SJSA1 (cell line): ENCODE results near the gene UBE2J2. TPM values are rescaled to one million over a fixed set of nuclear protein-coding genes. Genes with fewer than 3 reads are reported as not detected.
A peak's percentile ranks its signal among the peaks of the same experiment; 100 is the strongest.

Experiments
- DNase-seq, 2 experiments: peaks; one replicate each; pipeline ENCODE4 v3.0.0-alpha.2; 2015 to 2020; ENCODE audit warnings: low spot score in 2 of 2, low read depth in 1 of 2
- H3K27ac ChIP-seq: fragments of 250-450 bp; sonication (Bioruptor Pico); 2 replicates; pipeline ENCODE4 v1.5.1; 2020; ENCODE audit warnings: mild to moderate bottlenecking, moderate library complexity
- H3K27me3 ChIP-seq: fragments of 250-450 bp; sonication (Bioruptor Pico); replicated peaks from 2 replicates; pipeline ENCODE4 v1.5.1; 2020; ENCODE audit warnings: mild to moderate bottlenecking, moderate library complexity
- H3K36me3 ChIP-seq: fragments of 250-450 bp; sonication (Bioruptor Pico); 2 replicates; pipeline ENCODE4 v1.5.1; 2020; ENCODE audit warnings: mild to moderate bottlenecking
- H3K4me1 ChIP-seq: fragments of 250-450 bp; sonication (Bioruptor Pico); replicated peaks from 2 replicates; pipeline ENCODE4 v1.6.1; 2021; ENCODE audit warnings: mild to moderate bottlenecking
- H3K4me3 ChIP-seq: fragments of 250-450 bp; sonication (Bioruptor Pico); 2 replicates; pipeline ENCODE4 v1.5.1; 2020; ENCODE audit warnings: mild to moderate bottlenecking
- H3K9me3 ChIP-seq: fragments of 250-450 bp; sonication (Bioruptor Pico); replicated peaks from 2 replicates; pipeline ENCODE4 v1.5.1; 2020; ENCODE audit warnings: mild to moderate bottlenecking
- total RNA-seq: library from RNA; depleted of rRNA; stranded (reverse); fragments of >200 nt; shearing (Covaris generic); gene quantifications from 2 replicates; pipeline ENCODE4 v1.2.3, GENCODE V29; 2014

UBE2J2 gene
- total RNA-seq, 1 experiment from 2014 or later: 96.6 TPM

- Histone ChIP-seq H3K4me1 (peaks cover 68% of the 10 kb centered on the region), H3K9me3 (no peaks in the 10 kb centered on the region; the same call in 1 of the 2 replicates), H3K27me3 (no peaks in the 10 kb centered on the region), H3K4me3 (peak overlapping the region; percentile 100), H3K36me3 (peaks cover 57% of the 10 kb centered on the region), H3K27ac (peak overlapping the region; percentile 87)
- no peak for DNase-seq
Observed at GRCh38 chr1:1272341-1273208, 1.1 kb downstream of the UBE2J2 start.

- H3K9me3 ChIP-seq: no peaks in the 10 kb centered on the region; the same call in 1 of the 2 replicates
- H3K27ac ChIP-seq: peak overlapping the region; percentile 50
- no peak for DNase-seq
- H3K27me3 ChIP-seq: no peaks in the 10 kb centered on the region
- peaks cover 77% of the 10 kb centered on the region for H3K4me1 ChIP-seq
- H3K36me3 ChIP-seq: peaks cover 75% of the 10 kb centered on the region
- H3K4me3 ChIP-seq: peak overlapping the region; percentile 0; the same call in 1 of the 2 replicates
Observed at GRCh38 chr1:1270813-1271212, 2.8 kb downstream of the UBE2J2 start.

- DNase-seq: no peak
- Histone ChIP-seq H3K27me3 (no peaks in the 10 kb centered on the region), H3K9me3 (no peaks in the 10 kb centered on the region; the same call in 1 of the 2 replicates), H3K27ac (no peak overlapping the region), H3K36me3 (peaks cover 90% of the 10 kb centered on the region), H3K4me1 (peaks cover 75% of the 10 kb centered on the region), H3K4me3 (no peak overlapping the region)
Observed at GRCh38 chr1:1268284-1268682, 5.4 kb downstream of the UBE2J2 start.

- H3K27ac ChIP-seq: no peak overlapping the region
- no peak for DNase-seq
- H3K9me3 ChIP-seq: no peaks in the 10 kb centered on the region
- peaks cover 90% of the 10 kb centered on the region for H3K36me3 ChIP-seq
- H3K4me3 ChIP-seq: no peak overlapping the region
- H3K27me3 ChIP-seq: no peaks in the 10 kb centered on the region
- H3K4me1 ChIP-seq: peaks cover 72% of the 10 kb centered on the region
Observed at GRCh38 chr1:1267488-1268283, 6.0 kb downstream of the UBE2J2 start.

GRCh38 chr1:1264868-1265272 is 8.8 kb downstream of the UBE2J2 start:
- H3K36me3 ChIP-seq: peaks cover 90% of the 10 kb centered on the region
- peak; percentile 95 to 97 for DNase-seq
- no peaks in the 10 kb centered on the region for H3K27me3 ChIP-seq
- peaks cover 55% of the 10 kb centered on the region for H3K4me1 ChIP-seq
- no peak overlapping the region for H3K4me3 ChIP-seq
- no peaks in the 10 kb centered on the region for H3K9me3 ChIP-seq
- peak overlapping the region; percentile 90 for H3K27ac ChIP-seq

- H3K9me3 ChIP-seq: no peaks in the 10 kb centered on the region
- H3K36me3 ChIP-seq: peaks cover 92% of the 10 kb centered on the region
- no peaks in the 10 kb centered on the region for H3K27me3 ChIP-seq
- peak overlapping the region; percentile 90 for H3K27ac ChIP-seq
- no peak overlapping the region for H3K4me3 ChIP-seq
- DNase-seq: no peak
- peaks cover 56% of the 10 kb centered on the region for H3K4me1 ChIP-seq
Observed at GRCh38 chr1:1264026-1264425, 9.6 kb downstream of the UBE2J2 start.

- Histone ChIP-seq H3K9me3 (no peaks in the 10 kb centered on the region), H3K4me3 (no peak overlapping the region), H3K27me3 (no peaks in the 10 kb centered on the region), H3K4me1 (peaks cover 67% of the 10 kb centered on the region), H3K36me3 (peaks cover 95% of the 10 kb centered on the region), H3K27ac (no peak overlapping the region)
- no peak for DNase-seq
Observed at GRCh38 chr1:1262758-1263157, 10.9 kb downstream of the UBE2J2 start.

- H3K9me3 ChIP-seq: no peaks in the 10 kb centered on the region
- H3K4me3 ChIP-seq: no peak overlapping the region
- no peak overlapping the region for H3K27ac ChIP-seq
- H3K36me3 ChIP-seq: peaks cover 92% of the 10 kb centered on the region
- H3K4me1 ChIP-seq: peaks cover 65% of the 10 kb centered on the region
- no peaks in the 10 kb centered on the region for H3K27me3 ChIP-seq
- DNase-seq: no peak
Observed at GRCh38 chr1:1262071-1262470, 11.6 kb downstream of the UBE2J2 start.

GRCh38 chr1:1260843-1261560 is 12.7 kb downstream of the UBE2J2 start:
- H3K27ac ChIP-seq: no peak overlapping the region
- H3K4me3 ChIP-seq: no peak overlapping the region
- H3K9me3 ChIP-seq: no peaks in the 10 kb centered on the region
- H3K36me3 ChIP-seq: peaks cover 92% of the 10 kb centered on the region
- H3K4me1 ChIP-seq: peaks cover 62% of the 10 kb centered on the region
- DNase-seq: no peak
- no peaks in the 10 kb centered on the region for H3K27me3 ChIP-seq

- no peak for DNase-seq
- no peaks in the 10 kb centered on the region for H3K9me3 ChIP-seq
- H3K4me1 ChIP-seq: peaks cover 62% of the 10 kb centered on the region
- no peak overlapping the region for H3K27ac ChIP-seq
- no peak overlapping the region for H3K4me3 ChIP-seq
- H3K27me3 ChIP-seq: no peaks in the 10 kb centered on the region
- H3K36me3 ChIP-seq: peaks cover 92% of the 10 kb centered on the region
Observed at GRCh38 chr1:1259951-1260600, 13.6 kb downstream of the UBE2J2 start.

GRCh38 chr1:1259540-1259939 is 14.1 kb downstream of the UBE2J2 start:
- Histone ChIP-seq H3K27ac (no peak overlapping the region), H3K36me3 (peaks cover 95% of the 10 kb centered on the region), H3K9me3 (no peaks in the 10 kb centered on the region), H3K27me3 (no peaks in the 10 kb centered on the region), H3K4me3 (no peak overlapping the region), H3K4me1 (peaks cover 61% of the 10 kb centered on the region)
- DNase-seq: no peak

- Histone ChIP-seq H3K27me3 (no peaks in the 10 kb centered on the region), H3K27ac (no peak overlapping the region), H3K4me3 (no peak overlapping the region), H3K4me1 (peaks cover 61% of the 10 kb centered on the region), H3K9me3 (no peaks in the 10 kb centered on the region), H3K36me3 (peaks cover 95% of the 10 kb centered on the region)
- no peak for DNase-seq
Observed at GRCh38 chr1:1259119-1259488, 14.6 kb downstream of the UBE2J2 start.
